Left cardiac atrium (tissue), 4 donors: ENCODE data around the gene VSIG8. TPM values are rescaled to one million over a fixed set of nuclear protein-coding genes. Genes with fewer than 3 reads are reported as not detected.
"Not testable (repeated sequence)": the region's sequence is repeated elsewhere in the genome, so short reads cannot be mapped to it uniquely, and the experiment has no call there.

ENCODE experiments used
- ATAC-seq, 2 donors: fragments of 200-7000 bp; cut with Tn5 transposase; one replicate each; pipeline ENCODE4 v1.9.1; 2020; ENCODE audit warnings: mild to moderate bottlenecking in 2 of 2, moderate library complexity in 2 of 2
- DNase-seq: peaks from one replicate; pipeline ENCODE4 v3.0.0-alpha.2; 2020
- intact Hi-C, 2 donors: fragments of 100-400 bp; cut with DNase I; formaldehyde crosslinking; loops; one replicate each; pipeline versions ENCODE4 v1.14.1 to v1.15.1; 2022 to 2023
- long read RNA-seq: library from polyadenylated mRNA; unstranded; transcript quantifications from one replicate; pipeline ENCODE4 v2.0.0, GENCODE V29; 2021
- total RNA-seq, 2 donors: library from RNA; stranded (reverse); fragmentation: NEBNext Ultra II Directional; extraction: Animal tissue kit (Norgen Biotek cat#: 25700); gene quantifications; one replicate each; pipeline ENCODE4 v1.2.1, GENCODE V29; 2021
- donor health status: DM: no; HTN: yes; CAD: no.
- donor health status: DM: no; HTN: yes; CAD: no; lungs with severe emphysema.
- donor health status: DM: yes; HTN: yes; CAD: no.
- donor health status: Dilated cardiomyopathy.

Gene VSIG8
- not detected for total RNA-seq
- long read RNA-seq, partial matches to known transcripts: 0 of 1 reads
- long read RNA-seq, other reads (novel, unspliced or antisense): 1 of 1 reads

GRCh38 chr1:159862557-159862956 lies at the start of gene VSIG8:
Gene VSIG8 (minus strand): TSS chr1:159862657. CDS start chr1:159862521, 136 bp downstream.
- no peak for ATAC-seq
- no peak for DNase-seq
- intact Hi-C loops: no loop called here

- no peak for ATAC-seq
- peak; percentile 7 for DNase-seq
- intact Hi-C loops: no loop called here
Observed at GRCh38 chr1:159911326-159912070, 49.0 kb upstream of the VSIG8 start.

GRCh38 chr1:159908031-159908940 lies 45.8 kb upstream of the VSIG8 start:
- ATAC-seq (peak in 1 of 2 donors; percentile 15), DNase-seq (no peak)
- intact Hi-C loops: no loop called here

GRCh38 chr1:159906960-159907359 lies 44.5 kb upstream of the VSIG8 start:
- no peak for DNase-seq
- intact Hi-C loops: no loop called here
- ATAC-seq: no peak

GRCh38 chr1:159904036-159904435 lies 41.6 kb upstream of the VSIG8 start:
- ATAC-seq: not testable (repeated sequence)

GRCh38 chr1:159902541-159902940 lies 40.1 kb upstream of the VSIG8 start:
- no peak for DNase-seq
- no peak for ATAC-seq
- intact Hi-C loops: no loop called here

More at GRCh38 chr1:159904036-159904435, 41.6 kb upstream of the VSIG8 start:
- intact Hi-C loops, DNase-seq: not testable (repeated sequence)

- intact Hi-C loops: no loop called here
- DNase-seq (no peak), ATAC-seq (no peak)
Observed at GRCh38 chr1:159900755-159901360, 38.4 kb upstream of the VSIG8 start.

GRCh38 chr1:159900086-159900680 lies 37.7 kb upstream of the VSIG8 start, which contains the start of gene CFAP45:
Gene CFAP45 (minus strand): TSS chr1:159900165. CDS start chr1:159900098, 67 bp downstream.
- peak; percentile 91 for DNase-seq
- intact Hi-C loops: no loop called here
- ATAC-seq: peak; percentile 93 to 95

- intact Hi-C loops, ATAC-seq, DNase-seq: not testable (repeated sequence)
Observed at GRCh38 chr1:159899634-159900033, 37.2 kb upstream of the VSIG8 start.

- intact Hi-C loops: no loop called here
- no peak for DNase-seq
- no peak for ATAC-seq
Observed at GRCh38 chr1:159898527-159898926, 36.1 kb upstream of the VSIG8 start.

- ATAC-seq (no peak), DNase-seq (no peak)
- intact Hi-C loops: no loop called here
Observed at GRCh38 chr1:159897962-159898361, 35.5 kb upstream of the VSIG8 start.

GRCh38 chr1:159896546-159896930 lies 34.1 kb upstream of the VSIG8 start:
- no peak for ATAC-seq
- DNase-seq: no peak
- intact Hi-C loops: no loop called here

- DNase-seq: no peak
- peak; percentile 8 to 20 for ATAC-seq
- intact Hi-C loops: no loop called here
Observed at GRCh38 chr1:159895836-159896545, 33.5 kb upstream of the VSIG8 start.

- intact Hi-C loops: no loop called here
- DNase-seq (no peak), ATAC-seq (no peak)
Observed at GRCh38 chr1:159895286-159895685, 32.8 kb upstream of the VSIG8 start.

GRCh38 chr1:159892944-159893343 lies 30.5 kb upstream of the VSIG8 start:
- DNase-seq: no peak
- intact Hi-C loops: loop anchor here (5.0 kb wide), 2 partner anchors 91 to 111 kb away; partner anchors contain the start of genes DUSP23 (in 1 of the 2) and FCRL6 (in 1 of the 2)
- no peak for ATAC-seq

GRCh38 chr1:159891275-159892157 lies 29.1 kb upstream of the VSIG8 start:
- ATAC-seq (peak; percentile 88 to 94), DNase-seq (peak; percentile 87)
- intact Hi-C loops: loop anchor here (1.0 to 5.0 kb wide), 3 partner anchors 89 to 109 kb away; partner anchors contain the start of genes DUSP23 (in 1 of the 2) and FCRL6 (in 1 of the 2)

- DNase-seq (no peak), ATAC-seq (peak in 1 of 2 donors; percentile 8)
- intact Hi-C loops: loop anchor here (5.0 kb wide), 2 partner anchors 88 to 108 kb away; partner anchors contain the start of genes DUSP23 (in 1 of the 2) and FCRL6 (in 1 of the 2)
Observed at GRCh38 chr1:159890390-159890789, 27.9 kb upstream of the VSIG8 start.
